CD4-positive, alpha-beta T cell treated with Interleukin-1 beta for 1 hour (primary cell): ENCODE measurements around the gene EHMT1.

Source experiments
- DNase-seq, 2 donors: peaks; one replicate each; pipeline ENCODE4 v3.0.0-alpha.2; 2020 to 2022

The EHMT1 gene

GRCh38 chr9:137647096-137647714, 28.4 kb downstream of the EHMT1 start:
- no peak for DNase-seq

- no peak for DNase-seq
These were observed 29.6 kb downstream of the EHMT1 start for GRCh38 chr9:137648396-137648795.

GRCh38 chr9:137649553-137649952, 30.7 kb downstream of the EHMT1 start:
- no peak for DNase-seq

GRCh38 chr9:137650259-137650658, 31.5 kb downstream of the EHMT1 start:
- no peak for DNase-seq

GRCh38 chr9:137650779-137651178, 32.0 kb downstream of the EHMT1 start:
- DNase-seq = no peak

GRCh38 chr9:137656416-137656815, 37.6 kb downstream of the EHMT1 start:
- no peak for DNase-seq

GRCh38 chr9:137657606-137658005, 38.8 kb downstream of the EHMT1 start:
- no peak for DNase-seq

- DNase-seq = no peak
These were observed 40.0 kb downstream of the EHMT1 start for GRCh38 chr9:137658781-137659180.

- DNase-seq = no peak
These were observed 41.3 kb downstream of the EHMT1 start for GRCh38 chr9:137660144-137660543.

GRCh38 chr9:137663584-137663983, 44.8 kb downstream of the EHMT1 start:
- DNase-seq = no peak

- DNase-seq = no peak
These were observed 45.9 kb downstream of the EHMT1 start for GRCh38 chr9:137664676-137665075.

GRCh38 chr9:137665226-137665625, 46.4 kb downstream of the EHMT1 start:
- no peak for DNase-seq

- DNase-seq = no peak
These were observed 47.1 kb downstream of the EHMT1 start for GRCh38 chr9:137665697-137666512.

- no peak for DNase-seq
These were observed 47.7 kb downstream of the EHMT1 start for GRCh38 chr9:137666513-137666822.

GRCh38 chr9:137666955-137667670, 48.3 kb downstream of the EHMT1 start:
- no peak for DNase-seq

GRCh38 chr9:137668203-137668602, 49.4 kb downstream of the EHMT1 start:
- DNase-seq = no peak

GRCh38 chr9:137669261-137669672, 50.5 kb downstream of the EHMT1 start:
- no peak for DNase-seq

GRCh38 chr9:137670391-137671195, 51.8 kb downstream of the EHMT1 start:
- no peak for DNase-seq

GRCh38 chr9:137671196-137671538, 52.4 kb downstream of the EHMT1 start:
- no peak for DNase-seq

- DNase-seq = no peak
These were observed 52.9 kb downstream of the EHMT1 start for GRCh38 chr9:137671721-137672120.

- peak; percentile 46 to 70 for DNase-seq
These were observed 54.3 kb downstream of the EHMT1 start for GRCh38 chr9:137672907-137673791.

GRCh38 chr9:137673886-137674285, 55.1 kb downstream of the EHMT1 start:
- no peak for DNase-seq
